ENCODE results near the gene KRTAP9-6.
"Not testable (repeated sequence)": the region's sequence is repeated elsewhere in the genome, so short reads cannot be mapped to it uniquely, and the experiment has no call there.

The KRTAP9-6 gene

DNA sequence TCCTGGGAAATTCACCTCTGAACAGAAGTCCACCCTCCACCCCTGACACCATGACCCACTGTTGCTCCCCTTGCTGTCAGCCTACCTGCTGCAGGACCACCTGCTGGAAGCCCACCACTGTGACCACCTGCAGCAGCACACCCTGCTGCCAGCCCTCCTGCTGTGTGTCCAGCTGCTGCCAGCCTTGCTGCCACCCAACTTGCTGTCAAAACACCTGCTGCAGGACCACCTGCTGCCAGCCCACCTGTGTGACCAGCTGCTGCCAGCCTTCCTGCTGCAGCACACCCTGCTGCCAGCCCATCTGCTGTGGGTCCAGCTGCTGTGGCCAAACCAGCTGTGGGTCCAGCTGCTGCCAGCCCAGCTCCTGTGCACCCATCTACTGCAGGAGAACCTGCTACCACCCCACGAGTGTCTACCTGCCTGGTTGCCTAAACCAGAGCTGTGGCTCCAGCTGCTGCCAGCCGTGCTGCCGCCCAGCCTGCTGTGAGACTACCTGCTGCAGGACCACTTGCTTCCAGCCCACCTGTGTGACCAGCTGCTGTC is 10.5 kb downstream of the KRTAP9-6 start, which contains the start of gene KRTAP9-7:
Gene KRTAP9-7 (plus strand): TSS at position 51 of the 543 bp plus-strand sequence. CDS start 0 bp downstream, at position 51.
- not testable (repeated sequence) for H3K4me3 ChIP-seq (ENCODE audit: low read length); DNase-seq (ENCODE audit: low read depth); H3K27me3 ChIP-seq (replicated peaks; ENCODE audit: control insufficient read depth, insufficient read depth, low read length); H3K9ac ChIP-seq (ENCODE audit: low read length); H3K4me1 ChIP-seq (ENCODE audit: control insufficient read depth, insufficient read depth, low read length); H3K36me3 ChIP-seq (ENCODE audit: control insufficient read depth, insufficient read depth, low read length, severe bottlenecking); H3K9me3 ChIP-seq (ENCODE audit: control insufficient read depth, low read length)

DNA sequence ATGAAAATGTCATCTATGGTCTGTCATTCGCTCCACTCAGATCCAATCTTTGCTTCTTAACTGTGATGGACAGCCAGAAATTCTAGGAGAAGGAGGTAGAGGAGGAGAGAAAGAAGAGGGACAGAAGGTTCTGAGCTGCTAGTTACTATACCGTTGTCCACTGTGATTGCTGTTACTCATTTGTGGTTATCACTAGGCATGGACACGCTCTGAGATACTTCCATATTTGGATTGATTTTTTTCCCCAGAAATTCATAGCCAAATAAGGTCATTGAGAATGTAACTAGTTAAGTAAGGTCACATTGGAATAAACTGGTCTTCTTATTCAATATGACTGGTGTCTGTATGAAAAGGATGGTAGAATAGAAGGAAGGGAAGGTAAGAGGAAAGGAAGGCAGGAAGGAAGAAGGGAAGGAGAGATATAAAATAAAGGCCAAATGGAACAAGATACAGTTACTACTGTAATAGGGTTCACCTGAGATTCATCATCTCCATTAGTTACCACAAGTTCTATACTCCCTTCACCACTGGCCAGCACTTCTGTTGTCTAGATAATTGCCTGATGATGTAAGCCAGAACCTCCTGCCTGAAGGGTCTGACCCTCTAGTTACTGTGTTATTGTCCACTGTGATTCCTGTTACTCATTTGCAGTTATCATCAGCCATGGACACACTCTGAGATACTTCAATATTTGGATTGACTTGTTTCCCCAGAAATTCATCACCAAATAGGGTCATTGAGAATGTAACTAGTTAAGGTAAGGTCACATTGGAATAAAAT is 13.2 kb downstream of the KRTAP9-6 start:
- H3K4me1 ChIP-seq (ENCODE audit: control insufficient read depth, insufficient read depth, low read length), result no peaks in the 10 kb centered on the region
- no peak overlapping the region for H3K9ac ChIP-seq (ENCODE audit: low read length)
- H3K27me3 ChIP-seq (replicated peaks; ENCODE audit: control insufficient read depth, insufficient read depth, low read length), result peaks cover 6% of the 10 kb centered on the region
- H3K9me3 ChIP-seq (ENCODE audit: control insufficient read depth, low read length), result no peaks in the 10 kb centered on the region
- H3K4me3 ChIP-seq (ENCODE audit: low read length), result no peak overlapping the region
- H3K36me3 ChIP-seq (ENCODE audit: control insufficient read depth, insufficient read depth, low read length, severe bottlenecking), result no peaks in the 10 kb centered on the region
- no peak for DNase-seq (ENCODE audit: low read depth)

DNA sequence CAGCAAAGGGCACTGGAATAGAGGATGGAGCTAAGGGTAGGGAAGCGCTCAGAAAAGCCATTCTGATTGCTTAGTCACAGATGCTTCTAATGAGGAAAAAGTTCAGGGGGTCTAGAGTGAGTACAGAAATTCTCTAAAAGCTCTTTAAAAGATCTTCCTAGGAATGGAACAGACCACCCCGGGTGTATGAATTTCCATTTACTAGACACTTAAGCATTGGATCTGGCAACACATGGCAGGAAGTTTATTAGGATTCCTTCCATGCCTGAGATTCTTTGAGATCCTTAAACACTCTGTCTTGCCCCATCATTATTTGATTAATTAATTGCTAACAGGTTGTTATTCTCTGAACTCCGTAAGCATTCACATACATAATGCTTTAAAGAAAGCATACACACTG is 18.9 kb downstream of the KRTAP9-6 start:
- no peak for DNase-seq (ENCODE audit: low read depth)

DNA sequence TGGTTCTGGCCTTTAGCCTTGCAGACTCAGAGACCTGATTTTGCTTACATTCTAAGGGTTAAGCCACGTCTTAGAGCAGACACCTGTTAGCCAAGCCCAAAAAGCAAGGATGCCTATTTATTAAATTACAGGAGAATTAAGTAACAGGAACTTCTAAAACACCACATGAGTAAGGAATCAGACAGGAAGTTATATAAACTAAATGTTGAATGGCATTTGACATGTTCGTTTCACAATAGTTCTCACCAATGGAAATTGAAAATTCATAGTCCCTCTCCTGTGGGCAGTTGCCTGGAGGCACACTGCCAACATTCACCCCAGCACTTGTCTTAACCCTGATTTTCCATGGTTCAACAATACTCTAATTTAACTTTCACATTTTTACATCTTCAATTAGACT is 19.4 kb downstream of the KRTAP9-6 start:
- Histone ChIP-seq H3K4me3 (ENCODE audit: low read length) (no peak overlapping the region), H3K9me3 (ENCODE audit: control insufficient read depth, low read length) (no peaks in the 10 kb centered on the region), H3K4me1 (ENCODE audit: control insufficient read depth, insufficient read depth, low read length) (peaks cover 6% of the 10 kb centered on the region), H3K27me3 (replicated peaks; ENCODE audit: control insufficient read depth, insufficient read depth, low read length) (no peaks in the 10 kb centered on the region), H3K36me3 (ENCODE audit: control insufficient read depth, insufficient read depth, low read length, severe bottlenecking) (no peaks in the 10 kb centered on the region), H3K9ac (ENCODE audit: low read length) (no peak overlapping the region)
- no peak for DNase-seq (ENCODE audit: low read depth)

More for the DNA sequence above, 18.9 kb downstream of the KRTAP9-6 start:
- peaks cover 6% of the 10 kb centered on the region for H3K4me1 ChIP-seq (ENCODE audit: control insufficient read depth, insufficient read depth, low read length)
- H3K36me3 ChIP-seq (ENCODE audit: control insufficient read depth, insufficient read depth, low read length, severe bottlenecking), result no peaks in the 10 kb centered on the region
- H3K27me3 ChIP-seq (replicated peaks; ENCODE audit: control insufficient read depth, insufficient read depth, low read length), result no peaks in the 10 kb centered on the region
- H3K9ac ChIP-seq (ENCODE audit: low read length), result no peak overlapping the region
- H3K9me3 ChIP-seq (ENCODE audit: control insufficient read depth, low read length), result no peaks in the 10 kb centered on the region
- no peak overlapping the region for H3K4me3 ChIP-seq (ENCODE audit: low read length)

DNA sequence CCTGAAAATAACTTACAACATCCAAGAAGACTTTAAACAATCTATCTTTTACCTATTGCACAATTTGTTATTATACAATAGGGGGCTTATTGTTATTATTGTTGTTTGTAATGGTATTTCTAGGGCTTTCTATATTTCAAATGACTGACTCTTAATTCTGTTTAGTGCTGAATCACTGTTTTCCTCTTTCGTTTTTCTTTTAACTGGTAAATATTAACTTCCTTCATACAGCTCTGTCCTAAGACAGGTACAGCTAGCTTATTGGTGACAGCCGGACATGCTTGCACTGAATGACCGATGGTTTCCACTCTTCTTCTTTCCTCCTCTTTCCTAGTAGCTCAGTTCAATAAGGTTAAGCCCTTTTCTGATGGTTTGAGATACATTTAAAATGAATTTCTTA is 21.9 kb downstream of the KRTAP9-6 start:
- DNase-seq (ENCODE audit: low read depth), result no peak
- H3K4me3 ChIP-seq (ENCODE audit: low read length), result no peak overlapping the region
- H3K4me1 ChIP-seq (ENCODE audit: control insufficient read depth, insufficient read depth, low read length), result peaks cover 6% of the 10 kb centered on the region
- H3K9me3 ChIP-seq (ENCODE audit: control insufficient read depth, low read length), result no peaks in the 10 kb centered on the region
- H3K9ac ChIP-seq (ENCODE audit: low read length), result no peak overlapping the region
- no peaks in the 10 kb centered on the region for H3K36me3 ChIP-seq (ENCODE audit: control insufficient read depth, insufficient read depth, low read length, severe bottlenecking)
- peaks cover 2% of the 10 kb centered on the region for H3K27me3 ChIP-seq (replicated peaks; ENCODE audit: control insufficient read depth, insufficient read depth, low read length)

DNA sequence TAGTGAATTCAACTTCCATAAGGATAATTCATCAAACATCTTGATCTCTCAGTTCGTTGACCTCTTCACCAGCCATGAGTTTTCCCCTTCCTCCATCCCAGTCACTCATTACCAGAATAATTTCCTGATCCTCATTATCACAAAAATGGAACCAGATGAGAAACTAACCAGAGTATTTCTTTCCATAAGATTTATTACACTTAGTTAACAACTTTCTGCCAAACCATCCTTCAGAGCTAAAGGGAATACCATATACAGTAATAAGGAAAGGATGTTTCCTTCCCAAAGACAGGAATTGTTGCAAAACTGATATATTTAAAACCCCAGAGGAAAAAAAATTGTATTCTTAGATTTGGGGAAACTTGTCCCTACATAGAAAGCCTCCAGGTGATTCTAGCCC is 28.8 kb downstream of the KRTAP9-6 start:
- Histone ChIP-seq H3K4me3 (ENCODE audit: low read length) (no peak overlapping the region), H3K9me3 (ENCODE audit: control insufficient read depth, low read length) (no peaks in the 10 kb centered on the region), H3K27me3 (replicated peaks; ENCODE audit: control insufficient read depth, insufficient read depth, low read length) (peaks cover 2% of the 10 kb centered on the region), H3K4me1 (ENCODE audit: control insufficient read depth, insufficient read depth, low read length) (no peaks in the 10 kb centered on the region), H3K36me3 (ENCODE audit: control insufficient read depth, insufficient read depth, low read length, severe bottlenecking) (no peaks in the 10 kb centered on the region), H3K9ac (ENCODE audit: low read length) (no peak overlapping the region)
- DNase-seq (ENCODE audit: low read depth), result no peak

DNA sequence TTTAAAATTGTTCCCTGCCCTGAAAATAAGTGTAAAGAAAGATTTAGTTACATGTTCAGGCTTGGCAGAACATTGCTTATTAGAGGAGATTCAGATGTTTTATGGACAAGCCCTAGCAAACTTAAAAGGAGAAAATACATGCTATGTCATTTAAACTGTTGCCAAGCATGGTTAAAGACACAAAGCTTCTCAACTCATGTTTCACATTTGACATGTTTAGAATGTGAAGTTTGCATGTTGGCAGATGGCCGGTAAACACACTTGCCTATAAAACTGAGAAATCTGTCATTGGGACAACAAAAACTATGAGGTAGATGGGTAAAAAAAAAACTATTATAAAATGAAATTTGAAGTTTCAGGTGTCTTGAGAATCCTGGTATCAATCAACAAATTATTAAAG is 31.7 kb downstream of the KRTAP9-6 start:
- Histone ChIP-seq H3K27me3 (replicated peaks; ENCODE audit: control insufficient read depth, insufficient read depth, low read length) (peaks cover under 1% of the 10 kb centered on the region), H3K4me3 (ENCODE audit: low read length) (no peak overlapping the region), H3K36me3 (ENCODE audit: control insufficient read depth, insufficient read depth, low read length, severe bottlenecking) (no peaks in the 10 kb centered on the region), H3K4me1 (ENCODE audit: control insufficient read depth, insufficient read depth, low read length) (peaks cover 4% of the 10 kb centered on the region), H3K9me3 (ENCODE audit: control insufficient read depth, low read length) (no peaks in the 10 kb centered on the region), H3K9ac (ENCODE audit: low read length) (no peak overlapping the region)
- no peak for DNase-seq (ENCODE audit: low read depth)

DNA sequence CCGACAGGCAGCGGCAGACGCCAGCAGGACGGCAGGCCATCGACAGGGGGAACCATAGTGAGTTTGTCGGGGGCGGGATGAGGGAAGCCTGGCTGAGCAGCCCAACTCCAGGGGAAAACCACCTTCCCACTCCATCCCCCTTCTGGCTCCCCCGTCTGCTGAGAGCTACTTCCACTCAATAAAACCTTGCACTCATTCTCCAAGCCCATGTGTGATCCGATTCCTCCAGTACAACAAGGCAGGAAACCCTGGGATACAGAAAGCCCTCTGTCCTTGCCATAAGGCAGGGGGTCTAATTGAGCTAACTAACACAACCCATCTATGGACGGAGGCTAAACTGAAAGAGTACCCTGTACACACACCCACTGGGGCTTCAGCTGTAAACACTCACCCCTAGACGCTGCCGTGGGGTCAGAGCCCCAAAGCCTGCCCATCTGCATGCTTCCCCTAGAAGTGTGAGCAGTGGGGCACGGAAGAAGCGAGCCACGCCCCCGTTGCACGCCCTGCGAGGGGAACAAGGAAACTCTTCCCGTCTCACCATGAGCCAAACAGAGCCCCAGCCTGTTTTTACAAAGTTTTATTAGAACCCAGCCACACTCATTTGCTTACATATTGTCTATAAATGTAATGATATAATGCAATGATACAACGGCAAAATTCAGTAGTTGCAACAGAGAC is 33.4 kb downstream of the KRTAP9-6 start:
- Histone ChIP-seq H3K27me3 (replicated peaks; ENCODE audit: control insufficient read depth, insufficient read depth, low read length) (no peaks in the 10 kb centered on the region), H3K4me3 (ENCODE audit: low read length) (no peak overlapping the region), H3K4me1 (ENCODE audit: control insufficient read depth, insufficient read depth, low read length) (peaks cover 4% of the 10 kb centered on the region), H3K36me3 (ENCODE audit: control insufficient read depth, insufficient read depth, low read length, severe bottlenecking) (no peaks in the 10 kb centered on the region), H3K9me3 (ENCODE audit: control insufficient read depth, low read length) (no peaks in the 10 kb centered on the region), H3K9ac (ENCODE audit: low read length) (no peak overlapping the region)
- DNase-seq (ENCODE audit: low read depth), result no peak

DNA sequence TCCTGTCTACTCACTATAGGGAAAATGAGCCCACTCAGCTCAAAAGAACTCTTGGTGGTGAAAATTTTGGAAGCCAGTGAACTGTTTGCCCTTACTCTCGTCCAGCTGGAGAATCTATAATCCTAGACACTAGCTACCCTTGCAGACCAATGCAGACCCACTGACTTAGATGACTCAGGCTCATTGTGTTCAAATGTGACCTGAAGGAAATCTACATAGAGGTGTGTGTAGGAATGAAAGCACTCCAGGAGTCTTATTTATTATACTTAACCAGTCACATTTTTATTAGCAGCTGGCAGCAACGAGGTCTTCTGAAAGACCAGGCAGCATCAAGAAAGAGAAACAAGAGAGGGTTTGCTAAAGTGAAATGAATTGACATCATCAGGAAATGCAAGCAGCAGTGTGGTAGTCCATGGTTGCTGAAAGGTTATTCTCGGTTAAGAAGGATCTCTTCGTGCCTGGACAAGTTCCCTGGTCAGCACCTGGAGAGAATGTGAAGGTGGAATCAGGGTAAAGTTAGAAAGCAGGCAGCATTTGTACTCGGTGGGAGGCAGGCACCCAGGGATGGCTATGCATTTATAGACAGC is 36.1 kb downstream of the KRTAP9-6 start:
- Histone ChIP-seq H3K9me3 (ENCODE audit: control insufficient read depth, low read length) (no peaks in the 10 kb centered on the region), H3K36me3 (ENCODE audit: control insufficient read depth, insufficient read depth, low read length, severe bottlenecking) (no peaks in the 10 kb centered on the region), H3K4me1 (ENCODE audit: control insufficient read depth, insufficient read depth, low read length) (peaks cover 4% of the 10 kb centered on the region), H3K4me3 (ENCODE audit: low read length) (no peak overlapping the region), H3K9ac (ENCODE audit: low read length) (no peak overlapping the region), H3K27me3 (replicated peaks; ENCODE audit: control insufficient read depth, insufficient read depth, low read length) (peaks cover 2% of the 10 kb centered on the region)
- no peak for DNase-seq (ENCODE audit: low read depth)

DNA sequence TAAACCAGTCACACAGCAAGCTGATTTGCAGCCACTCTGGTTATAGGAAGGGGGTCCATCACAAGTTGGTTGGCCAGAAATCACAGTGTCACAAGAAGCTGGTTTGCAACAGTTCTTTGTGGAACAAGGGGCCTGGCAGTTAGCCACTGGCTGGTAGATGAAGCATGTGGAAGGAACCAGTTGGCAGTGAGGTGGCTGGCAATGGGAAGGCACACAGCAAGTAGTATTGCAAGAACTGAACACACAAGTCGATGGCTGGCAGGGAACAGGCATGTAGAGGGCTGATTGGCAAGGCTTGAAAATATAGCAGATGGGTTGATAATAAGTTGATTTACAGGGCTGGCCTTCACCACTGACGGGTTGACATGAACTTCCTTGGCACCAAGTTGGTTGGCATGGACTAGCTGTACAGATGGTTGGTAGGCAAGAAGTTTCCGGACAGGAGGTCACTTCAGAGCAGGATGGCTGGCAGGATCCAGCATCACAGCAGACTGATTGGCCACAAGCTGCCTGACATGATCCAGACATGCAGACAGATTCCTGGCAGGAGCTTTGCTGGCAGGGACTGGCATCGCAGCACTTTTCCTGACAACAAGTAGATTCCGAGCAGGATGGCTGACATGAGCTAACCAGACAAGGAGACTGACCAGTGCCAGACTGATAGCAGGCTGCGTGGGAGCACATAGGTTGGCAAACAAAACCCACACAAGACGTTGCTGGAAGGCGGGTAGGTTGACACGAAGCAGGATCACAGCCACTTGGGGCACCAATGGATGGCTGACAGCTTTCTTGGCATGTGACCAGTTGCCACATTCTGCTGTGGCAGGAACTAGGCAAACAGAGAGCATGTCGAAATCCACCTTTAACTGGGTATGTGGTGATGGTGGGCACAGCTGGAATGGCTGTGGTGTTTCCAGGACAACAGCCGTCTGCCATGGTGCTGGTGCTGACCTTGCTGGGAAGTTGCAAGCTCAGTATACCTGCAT is 37.0 kb downstream of the KRTAP9-6 start, which contains the start of gene KRTAP29-1:
Gene KRTAP29-1 (minus strand): TSS at position 936 of the 986 bp plus-strand sequence. CDS start 0 bp downstream, at position 936.
- Histone ChIP-seq H3K4me1 (ENCODE audit: control insufficient read depth, insufficient read depth, low read length) (peaks cover 4% of the 10 kb centered on the region), H3K4me3 (ENCODE audit: low read length) (no peak within 1 kb of the TSS), H3K27me3 (replicated peaks; ENCODE audit: control insufficient read depth, insufficient read depth, low read length) (peaks cover 7% of the 10 kb centered on the region), H3K9me3 (ENCODE audit: control insufficient read depth, low read length) (no peaks in the 10 kb centered on the region), H3K36me3 (ENCODE audit: control insufficient read depth, insufficient read depth, low read length, severe bottlenecking) (no peaks in the 10 kb centered on the region), H3K9ac (ENCODE audit: low read length) (no peak within 1 kb of the TSS)
- DNase-seq (ENCODE audit: low read depth), result no peak
